Measurements from ENCODE around the gene PPFIBP1. TPM values are rescaled to one million over a fixed set of nuclear protein-coding genes. Genes with fewer than 3 reads are reported as not detected.

PPFIBP1 gene
- polyA plus RNA-seq, 1 donor (not counting 4 experiments of a cell fraction or from before 2014, with no cell fraction given) = 83.5 TPM

- Histone ChIP-seq H3K4me1 (ENCODE audit: control insufficient read depth, extremely low read depth, insufficient read depth, low read length) (peaks cover 62% of the 10 kb centered on the region), H3K4me2 (ENCODE audit: control insufficient read depth, extremely low read depth, insufficient read depth, low read depth, low read length) (no peak overlapping the region), H3K27ac (ENCODE audit: control insufficient read depth, insufficient read depth, low read length) (no peak overlapping the region), H4K20me1 (ENCODE audit: control insufficient read depth, extremely low read depth, insufficient read depth, low read length) (no peaks in the 10 kb centered on the region), H2AFZ (ENCODE audit: control insufficient read depth, low read length) (no peak overlapping the region), H3K9me3 (ENCODE audit: control insufficient read depth, low read depth, low read length) (no peaks in the 10 kb centered on the region), H3K9ac (ENCODE audit: control insufficient read depth, extremely low read depth, insufficient read depth, low read length) (no peak overlapping the region), H3K27me3 (ENCODE audit: control insufficient read depth, extremely low read depth, insufficient read depth, low read length) (no peaks in the 10 kb centered on the region), H3K9me1 (ENCODE audit: control insufficient read depth, extremely low read depth, insufficient read depth, low read length) (no peaks in the 10 kb centered on the region), H3K79me2 (ENCODE audit: control insufficient read depth, insufficient read depth, low read length) (peaks cover 62% of the 10 kb centered on the region), H3K4me3 (ENCODE audit: control insufficient read depth in 2 of 3, extremely low read depth in 1 of 3, insufficient read depth in 2 of 3, low read depth in 1 of 3, low read length in 3 of 3) (no peak overlapping the region), H3K36me3 (ENCODE audit: control insufficient read depth in 2 of 2, extremely low read depth in 1 of 2, insufficient read depth in 2 of 2, low read length in 2 of 2) (peaks cover 0 to 6% of the 10 kb centered on the region in 2 experiments)
- DNase-seq (ENCODE audit: low read depth, low spot score) = no peak
- FAIRE-seq = peak; percentile 49
- dilution Hi-C loops (cut with MboI; ENCODE audit: extremely low pct_ligation_motif_present, low sequenced_read_pairs) = no loop called here
- TF ChIP-seq EZH2 (IDR thresholded peaks at IDR 0.05; ENCODE audit: low read length) (no peak), CTCF (optimal IDR thresholded peaks at IDR 0.05 in 1 of 3, IDR thresholded peaks at IDR 0.05 in 1 of 3, conservative IDR thresholded peaks at IDR 0.05 in 1 of 3; ENCODE audit: extremely low read depth in 1 of 3, insufficient read depth in 2 of 3, low read length in 3 of 3) (no peak)
These were observed 51.7 kb downstream of the PPFIBP1 start for GRCh38 chr12:27575762-27576118.

GRCh38 chr12:27576667-27577347 lies 52.8 kb downstream of the PPFIBP1 start:
- dilution Hi-C loops (cut with MboI; ENCODE audit: extremely low pct_ligation_motif_present, low sequenced_read_pairs) = no loop called here
- no peaks in the 10 kb centered on the region for H4K20me1 ChIP-seq (ENCODE audit: control insufficient read depth, extremely low read depth, insufficient read depth, low read length)
- no peak overlapping the region for H3K9ac ChIP-seq (ENCODE audit: control insufficient read depth, extremely low read depth, insufficient read depth, low read length)
- H3K9me1 ChIP-seq (ENCODE audit: control insufficient read depth, extremely low read depth, insufficient read depth, low read length) = no peaks in the 10 kb centered on the region
- DNase-seq (ENCODE audit: low read depth, low spot score) = no peak
- H3K4me1 ChIP-seq (ENCODE audit: control insufficient read depth, extremely low read depth, insufficient read depth, low read length) = peaks cover 61% of the 10 kb centered on the region
- no peaks in the 10 kb centered on the region for H3K9me3 ChIP-seq (ENCODE audit: control insufficient read depth, low read depth, low read length)
- H3K27ac ChIP-seq (ENCODE audit: control insufficient read depth, insufficient read depth, low read length) = no peak overlapping the region
- H3K4me3 ChIP-seq (ENCODE audit: control insufficient read depth in 2 of 3, extremely low read depth in 1 of 3, insufficient read depth in 2 of 3, low read depth in 1 of 3, low read length in 3 of 3) = no peak overlapping the region
- H3K36me3 ChIP-seq (ENCODE audit: control insufficient read depth in 2 of 2, extremely low read depth in 1 of 2, insufficient read depth in 2 of 2, low read length in 2 of 2) = peaks cover 5 to 6% of the 10 kb centered on the region in 2 experiments
- H3K27me3 ChIP-seq (ENCODE audit: control insufficient read depth, extremely low read depth, insufficient read depth, low read length) = no peaks in the 10 kb centered on the region
- H2AFZ ChIP-seq (ENCODE audit: control insufficient read depth, low read length) = no peak overlapping the region
- TF ChIP-seq EZH2 (IDR thresholded peaks at IDR 0.05; ENCODE audit: low read length) = no peak
- TF ChIP-seq CTCF (optimal IDR thresholded peaks at IDR 0.05 in 1 of 3, IDR thresholded peaks at IDR 0.05 in 1 of 3, conservative IDR thresholded peaks at IDR 0.05 in 1 of 3; ENCODE audit: extremely low read depth in 1 of 3, insufficient read depth in 2 of 3, low read length in 3 of 3) = no peak
- no peak overlapping the region for H3K4me2 ChIP-seq (ENCODE audit: control insufficient read depth, extremely low read depth, insufficient read depth, low read depth, low read length)
- FAIRE-seq = no peak
- H3K79me2 ChIP-seq (ENCODE audit: control insufficient read depth, insufficient read depth, low read length) = peaks cover 62% of the 10 kb centered on the region
